GM21447 (cell line): ENCODE data around the gene IFT25.

Experiments used
- ATAC-seq: cut with Tn5 transposase; IDR thresholded peaks from one replicate; pipeline ENCODE4 v1.9.1; 2021; ENCODE audit not compliant: unreplicated experiment

Gene IFT25

GRCh38 chr1:53930932-53931331 is 14.6 kb downstream of the IFT25 start:
- no peak for ATAC-seq

GRCh38 chr1:53929246-53929960 is 16.1 kb downstream of the IFT25 start:
- ATAC-seq: no peak

- ATAC-seq: no peak
Measured at GRCh38 chr1:53927376-53927881, 18.1 kb downstream of the IFT25 start.

GRCh38 chr1:53919675-53920066 is 25.8 kb downstream of the IFT25 start:
- ATAC-seq: no peak

GRCh38 chr1:53918343-53918742 is 27.2 kb downstream of the IFT25 start:
- ATAC-seq: no peak

- no peak for ATAC-seq
Measured at GRCh38 chr1:53913352-53914033, 32.0 kb downstream of the IFT25 start.

- ATAC-seq: no peak
Measured at GRCh38 chr1:53911442-53911841, 34.1 kb downstream of the IFT25 start.

GRCh38 chr1:53909946-53910345 is 35.6 kb downstream of the IFT25 start:
- no peak for ATAC-seq

- no peak for ATAC-seq
Measured at GRCh38 chr1:53906121-53906520, 39.4 kb downstream of the IFT25 start.

GRCh38 chr1:53905509-53905908 is 40.0 kb downstream of the IFT25 start:
- no peak for ATAC-seq

- no peak for ATAC-seq
Measured at GRCh38 chr1:53902235-53903138, 43.0 kb downstream of the IFT25 start.

- no peak for ATAC-seq
Measured at GRCh38 chr1:53899708-53900107, 45.8 kb downstream of the IFT25 start.

- ATAC-seq: no peak
Measured at GRCh38 chr1:53899206-53899628, 46.3 kb downstream of the IFT25 start.

GRCh38 chr1:53896635-53897229 is 48.8 kb downstream of the IFT25 start:
- no peak for ATAC-seq

GRCh38 chr1:53895421-53895820 is 50.1 kb downstream of the IFT25 start:
- ATAC-seq: no peak

GRCh38 chr1:53894644-53895043 is 50.9 kb downstream of the IFT25 start:
- ATAC-seq: no peak

- no peak for ATAC-seq
Measured at GRCh38 chr1:53893999-53894636, 51.4 kb downstream of the IFT25 start, which contains the start of gene DIO1. Gene DIO1 (plus strand): TSS chr1:53894187. CDS start chr1:53894211, 24 bp downstream.

GRCh38 chr1:53892911-53893310 is 52.6 kb downstream of the IFT25 start:
- ATAC-seq: no peak

GRCh38 chr1:53891678-53892077 is 53.8 kb downstream of the IFT25 start:
- ATAC-seq: no peak

GRCh38 chr1:53891018-53891417 is 54.5 kb downstream of the IFT25 start:
- ATAC-seq: no peak
